ENCODE data around the gene SPIN1.

DNA sequence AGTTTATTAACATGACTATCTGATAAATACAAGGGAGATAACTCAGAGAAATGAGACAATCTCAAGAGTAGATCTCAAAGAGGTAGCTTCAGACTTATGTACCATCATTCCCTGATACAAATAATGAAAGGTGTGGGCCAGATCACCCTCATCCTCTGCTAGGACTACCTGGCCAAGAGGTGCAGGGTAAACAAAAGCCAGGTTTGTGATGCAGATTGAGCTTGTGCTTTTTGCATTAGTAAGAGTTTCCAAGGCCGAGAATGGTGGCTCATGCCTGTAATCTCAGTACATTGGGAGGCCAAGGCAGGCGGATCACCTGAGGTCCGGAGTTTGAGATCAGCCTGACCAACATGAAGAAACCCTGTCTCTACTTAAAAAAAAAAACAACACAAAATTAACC lies 8.9 kb upstream of the SPIN1 start:
- TF ChIP-seq CTCF (IDR thresholded peaks at IDR 0.05) (no peak), POLR2A (IDR thresholded peaks at IDR 0.05) (no peak)
